Fibroblast of the aortic adventitia (primary cell): ENCODE measurements around the gene ALCAM. TPM values are rescaled to one million over a fixed set of nuclear protein-coding genes. Genes with fewer than 3 reads are reported as not detected.

Experiments
- DNase-seq: peaks from one replicate; pipeline ENCODE4 v3.0.0-alpha.2; 2010; ENCODE audit warnings: low read depth
- H3K4me3 ChIP-seq: 2 replicates; pipeline ENCODE4 v1.5.1; 2011; ENCODE audit warnings: low read depth, mild to moderate bottlenecking, control low read depth, low read length, moderate library complexity
- CTCF ChIP-seq: IDR thresholded peaks from 2 replicates; pipeline ENCODE4 v1.5.1; 2011; ENCODE audit warnings: mild to moderate bottlenecking, low read length, control low read depth, inconsistent platforms; ENCODE audit not compliant: insufficient read depth
- total RNA-seq: library from RNA; depleted of rRNA; stranded (reverse); fragments of >200 nt; gene quantifications from 2 replicates; pipeline ENCODE4 v1.2.3, GENCODE V29; 2012; ENCODE audit warnings: low replicate concordance

ALCAM gene
- total RNA-seq, 1 donor = 203 TPM

GRCh38 chr3:105431200-105431599 lies 64.5 kb downstream of the ALCAM start:
- H3K4me3 ChIP-seq = no peak overlapping the region
- no peak for TF ChIP-seq CTCF
- DNase-seq = no peak

- TF ChIP-seq CTCF = no peak
- no peak overlapping the region for H3K4me3 ChIP-seq
- DNase-seq = no peak
Measured at GRCh38 chr3:105435277-105435676, 68.6 kb downstream of the ALCAM start.

GRCh38 chr3:105436687-105437086 lies 70.0 kb downstream of the ALCAM start:
- no peak for TF ChIP-seq CTCF
- DNase-seq = no peak
- no peak overlapping the region for H3K4me3 ChIP-seq

- H3K4me3 ChIP-seq = no peak overlapping the region
- no peak for TF ChIP-seq CTCF
- DNase-seq = no peak
Measured at GRCh38 chr3:105440113-105440512, 73.4 kb downstream of the ALCAM start.

- no peak overlapping the region for H3K4me3 ChIP-seq
- TF ChIP-seq CTCF = no peak
- peak; percentile 19 for DNase-seq
Measured at GRCh38 chr3:105444725-105445124, 78.0 kb downstream of the ALCAM start.

GRCh38 chr3:105448338-105448982 lies 81.8 kb downstream of the ALCAM start:
- TF ChIP-seq CTCF = no peak
- no peak overlapping the region for H3K4me3 ChIP-seq

GRCh38 chr3:105449414-105449813 lies 82.7 kb downstream of the ALCAM start:
- no peak for TF ChIP-seq CTCF
- H3K4me3 ChIP-seq = no peak overlapping the region
- no peak for DNase-seq

More at GRCh38 chr3:105448338-105448982, 81.8 kb downstream of the ALCAM start:
- DNase-seq = peak; percentile 48
